Right ventricle myocardium superior (tissue), 1 donor: Measurements from ENCODE around the gene SLC6A6. TPM values are rescaled to one million over a fixed set of nuclear protein-coding genes. Genes with fewer than 3 reads are reported as not detected.
A peak's percentile ranks its signal among the peaks of the same experiment; 100 is the strongest.
"Not testable (repeated sequence)": the region's sequence is repeated elsewhere in the genome, so short reads cannot be mapped to it uniquely, and the experiment has no call there.

Experiments
- ATAC-seq: fragments of 200-7000 bp; cut with Tn5 transposase; one replicate; pipeline ENCODE4 v1.9.1; 2020; ENCODE audit warnings: mild to moderate bottlenecking; ENCODE audit not compliant: poor library complexity
- DNase-seq: peaks from one replicate; pipeline ENCODE4 v3.0.0-alpha.2; 2020
- intact Hi-C: fragments of 100-400 bp; cut with DNase I; formaldehyde crosslinking; loops from one replicate; pipeline ENCODE4 v1.11.2; 2022
- total RNA-seq: library from RNA; stranded (reverse); fragmentation: NEBNext Ultra II Directional; extraction: Animal tissue kit (Norgen Biotek cat#: 25700); gene quantifications from one replicate; pipeline ENCODE4 v1.2.1, GENCODE V29; 2021
- donor health status: DM: no; HTN: yes; CAD: no; lungs with severe emphysema.

SLC6A6 gene
- total RNA-seq, 1 donor from 2014 or later = 13.5 TPM

DNA sequence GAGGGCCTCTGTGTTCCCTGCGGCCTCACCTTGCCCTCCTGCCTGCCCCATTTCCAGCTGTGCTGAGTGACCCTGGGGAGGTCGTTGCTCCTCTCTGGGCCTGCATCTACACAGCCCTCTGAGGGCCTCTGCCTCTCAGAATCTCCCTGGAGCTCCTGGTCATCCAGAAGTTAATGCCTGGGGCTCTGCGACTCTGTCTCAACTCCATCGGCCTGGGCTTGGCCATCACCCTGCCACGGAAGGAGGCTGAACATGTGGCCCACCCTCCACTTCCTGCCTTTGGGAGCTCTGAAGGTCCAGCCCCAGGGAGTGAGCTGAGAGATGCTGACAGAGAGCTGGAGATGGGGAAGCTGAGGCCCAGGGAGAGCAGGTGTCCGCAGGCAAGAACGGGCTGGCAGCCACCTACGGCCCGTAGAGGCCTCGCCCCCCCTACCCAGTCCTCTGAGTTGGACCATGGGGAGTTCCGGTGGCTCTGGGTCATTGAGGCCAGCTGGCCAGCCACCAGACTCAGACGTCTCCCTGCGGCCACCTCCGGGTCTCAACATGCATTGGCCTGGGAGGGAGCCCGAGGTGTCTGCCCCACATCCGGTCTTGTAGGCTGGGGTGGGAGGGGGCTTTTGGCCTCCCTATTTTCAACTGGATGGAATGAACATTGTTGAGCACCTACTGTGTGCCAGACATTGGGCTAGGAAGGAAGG is 103.5 kb downstream of the SLC6A6 start:
- DNase-seq (no peak), ATAC-seq (no peak)
- intact Hi-C loops = loop anchor here (10.0 kb wide), 1 partner anchor 409 kb away; no protein-coding TSS in a partner anchor

GRCh38 chr3:14506626-14507304 is 104.4 kb downstream of the SLC6A6 start:
- ATAC-seq = no peak
- DNase-seq = no peak
- intact Hi-C loops = loop anchor here (10.0 kb wide), 1 partner anchor 408 kb away; no protein-coding TSS in a partner anchor

DNA sequence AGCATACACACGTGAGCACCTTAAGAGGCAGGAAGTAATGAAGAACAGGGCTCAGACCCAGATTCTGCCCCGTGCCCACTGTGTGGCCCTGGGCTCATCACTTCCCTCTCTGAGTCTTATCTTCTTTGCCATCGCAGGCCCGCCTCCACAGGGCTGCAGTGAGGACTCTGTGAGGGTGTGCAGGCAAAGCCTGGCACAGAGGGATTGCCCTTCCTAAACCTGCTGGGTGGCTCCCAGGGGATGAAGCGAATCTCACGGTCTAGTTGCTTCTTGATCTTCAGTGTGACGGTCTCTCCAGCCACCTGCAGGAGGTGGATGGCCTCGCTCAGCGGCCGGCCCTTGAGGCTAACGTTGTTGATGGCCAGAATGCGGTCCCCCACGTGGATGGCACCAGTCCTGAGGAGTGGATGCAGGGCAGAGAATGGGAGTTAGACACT is 104.9 kb downstream of the SLC6A6 start:
- intact Hi-C loops = loop anchor here (10.0 kb wide), 1 partner anchor 407 kb away; no protein-coding TSS in a partner anchor
- ATAC-seq = no peak
- no peak for DNase-seq

- ATAC-seq = no peak
- DNase-seq = no peak
- intact Hi-C loops = loop anchor here (10.0 kb wide), 1 partner anchor 407 kb away; no protein-coding TSS in a partner anchor
Measured at GRCh38 chr3:14507757-14508504, 105.5 kb downstream of the SLC6A6 start.

GRCh38 chr3:14508505-14508819 is 106.1 kb downstream of the SLC6A6 start:
- intact Hi-C loops = loop anchor here (10.0 kb wide), 1 partner anchor 406 kb away; no protein-coding TSS in a partner anchor
- DNase-seq = no peak
- no peak for ATAC-seq

GRCh38 chr3:14508966-14509795 is 106.8 kb downstream of the SLC6A6 start:
- DNase-seq = peak; percentile 83
- intact Hi-C loops = loop anchor here (1.0 to 10.0 kb wide), 2 partner anchors 39 to 406 kb away; no protein-coding TSS in a partner anchor
- ATAC-seq = peak; percentile 81

DNA sequence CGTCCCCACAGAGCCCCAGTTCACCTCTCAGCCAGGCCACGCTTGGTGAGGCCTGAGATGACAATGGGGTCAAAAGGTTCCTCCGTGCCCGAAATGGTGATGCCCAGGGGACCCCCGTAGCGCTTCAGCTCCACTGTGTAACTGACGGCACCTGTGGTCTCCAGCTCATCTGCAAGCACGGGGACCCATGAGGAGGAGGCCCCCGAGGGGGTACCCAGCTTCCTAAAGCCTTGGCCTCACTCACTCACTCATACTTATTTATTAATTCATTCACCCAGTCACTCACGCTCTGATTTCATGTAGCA is 107.3 kb downstream of the SLC6A6 start:
- DNase-seq (no peak), ATAC-seq (no peak)

GRCh38 chr3:14510838-14511622 is 108.6 kb downstream of the SLC6A6 start:
- intact Hi-C loops = no loop called here
- DNase-seq = no peak
- ATAC-seq = no peak

More for the DNA sequence above, 107.3 kb downstream of the SLC6A6 start:
- intact Hi-C loops = loop anchor here (1.0 to 10.0 kb wide), 2 partner anchors 39 to 405 kb away; no protein-coding TSS in a partner anchor

GRCh38 chr3:14511623-14512280 is 109.3 kb downstream of the SLC6A6 start:
- DNase-seq (no peak), ATAC-seq (no peak)
- intact Hi-C loops = no loop called here

DNA sequence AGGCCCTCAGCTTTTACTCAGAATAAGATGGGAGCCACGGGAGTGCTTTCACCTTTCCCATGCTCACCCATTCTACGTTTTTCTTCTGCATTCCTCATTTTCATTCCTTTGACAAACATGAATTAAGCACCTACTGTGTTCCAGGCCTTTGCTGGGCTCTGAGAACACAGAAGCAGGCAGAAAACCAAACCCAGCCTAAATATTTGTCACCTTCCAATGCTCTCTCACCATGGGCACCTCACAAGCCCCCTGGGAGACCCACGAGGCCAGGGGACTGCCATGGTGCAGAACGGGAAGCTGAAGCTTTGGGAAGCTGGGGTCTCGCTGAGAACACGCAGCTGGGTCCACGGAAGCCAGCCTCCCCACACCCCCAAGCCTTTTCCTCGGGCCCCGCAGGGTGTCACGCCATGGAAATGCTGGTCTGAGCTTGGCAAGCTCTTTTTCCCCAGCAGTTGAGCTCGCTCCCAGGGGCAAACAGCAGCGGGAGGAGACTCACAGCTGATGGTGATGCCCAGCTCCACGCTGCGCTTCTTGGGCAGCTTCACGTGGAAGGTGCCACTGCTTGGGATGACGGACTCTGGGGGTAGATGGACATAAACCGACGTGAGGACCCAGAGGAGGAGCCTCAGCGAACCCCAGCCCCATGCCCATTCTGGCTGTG is 110.0 kb downstream of the SLC6A6 start:
- DNase-seq (no peak), ATAC-seq (no peak)
- intact Hi-C loops = no loop called here

- ATAC-seq (no peak), DNase-seq (no peak)
- intact Hi-C loops = no loop called here
Measured at GRCh38 chr3:14512942-14513327, 110.5 kb downstream of the SLC6A6 start.

DNA sequence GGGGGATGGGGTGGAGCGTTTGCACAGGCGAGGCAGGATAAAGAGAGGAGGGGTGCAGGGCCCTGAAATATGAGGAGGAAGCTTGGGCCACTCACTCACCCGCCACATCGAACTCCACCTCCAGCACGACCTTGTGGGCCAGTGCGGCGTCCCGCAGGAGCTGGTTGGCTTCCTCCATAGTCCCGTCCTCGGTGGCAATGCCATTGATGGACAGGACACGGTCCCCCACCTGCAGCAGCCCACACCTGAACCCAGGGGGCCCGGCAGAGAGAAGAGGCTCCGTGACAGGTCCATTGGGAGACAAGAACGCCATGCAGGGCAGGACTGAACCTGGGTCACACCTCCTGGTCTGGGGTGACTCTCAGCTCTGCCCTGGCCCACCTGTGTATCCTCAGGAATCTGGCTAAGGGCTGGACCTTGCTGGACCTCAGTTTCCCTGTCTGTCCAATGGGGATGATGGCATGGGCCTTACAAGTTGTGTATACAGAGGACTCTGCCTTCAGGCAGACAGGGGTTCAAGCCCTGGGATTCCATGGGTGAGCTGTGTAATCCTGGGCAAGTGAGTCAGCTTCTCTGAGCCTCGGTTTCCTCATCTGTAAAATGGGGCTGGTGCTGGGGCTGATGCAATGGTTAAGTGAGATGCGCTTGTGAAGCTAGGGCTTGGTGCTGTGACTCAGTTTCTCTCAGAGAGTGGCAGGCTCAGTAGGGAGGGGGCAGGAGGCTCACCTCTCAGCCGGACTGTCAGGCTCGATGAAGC is 111.3 kb downstream of the SLC6A6 start:
- no peak for ATAC-seq
- intact Hi-C loops = no loop called here
- DNase-seq = no peak

- intact Hi-C loops = no loop called here
- DNase-seq (no peak), ATAC-seq (no peak)
Measured at GRCh38 chr3:14514323-14514720, 111.9 kb downstream of the SLC6A6 start.

- intact Hi-C loops, DNase-seq, ATAC-seq: not testable (repeated sequence)
Measured at GRCh38 chr3:14515526-14515925, 113.1 kb downstream of the SLC6A6 start.

GRCh38 chr3:14516738-14517345 is 114.4 kb downstream of the SLC6A6 start:
- intact Hi-C loops = no loop called here
- DNase-seq (no peak), ATAC-seq (no peak)
